ENCODE data around the gene OPCML.

DNA sequence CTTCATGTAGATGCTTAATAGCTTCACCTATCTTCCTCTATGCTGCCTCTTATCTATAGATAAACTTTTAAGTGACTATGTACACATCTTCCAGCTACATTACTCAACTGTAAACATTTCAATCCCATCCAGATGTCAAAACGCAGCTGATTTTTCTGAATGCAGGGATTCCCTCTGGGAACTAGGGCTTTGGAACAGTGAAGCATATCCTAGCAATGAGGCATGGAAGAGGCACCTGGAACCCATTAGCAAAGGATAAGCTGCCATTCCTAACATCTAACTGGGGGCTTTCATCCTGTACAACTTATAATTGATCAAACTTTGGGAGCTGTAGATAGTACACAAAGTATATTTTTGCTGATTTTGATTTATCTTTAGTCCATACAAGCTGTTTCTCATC, 40.8 kb upstream of the OPCML start:
- no peak for TF ChIP-seq EZH2phosphoT487 (IDR thresholded peaks at IDR 0.05; ENCODE audit: borderline replicate concordance, low read length)
- TF ChIP-seq, protein P1, sequence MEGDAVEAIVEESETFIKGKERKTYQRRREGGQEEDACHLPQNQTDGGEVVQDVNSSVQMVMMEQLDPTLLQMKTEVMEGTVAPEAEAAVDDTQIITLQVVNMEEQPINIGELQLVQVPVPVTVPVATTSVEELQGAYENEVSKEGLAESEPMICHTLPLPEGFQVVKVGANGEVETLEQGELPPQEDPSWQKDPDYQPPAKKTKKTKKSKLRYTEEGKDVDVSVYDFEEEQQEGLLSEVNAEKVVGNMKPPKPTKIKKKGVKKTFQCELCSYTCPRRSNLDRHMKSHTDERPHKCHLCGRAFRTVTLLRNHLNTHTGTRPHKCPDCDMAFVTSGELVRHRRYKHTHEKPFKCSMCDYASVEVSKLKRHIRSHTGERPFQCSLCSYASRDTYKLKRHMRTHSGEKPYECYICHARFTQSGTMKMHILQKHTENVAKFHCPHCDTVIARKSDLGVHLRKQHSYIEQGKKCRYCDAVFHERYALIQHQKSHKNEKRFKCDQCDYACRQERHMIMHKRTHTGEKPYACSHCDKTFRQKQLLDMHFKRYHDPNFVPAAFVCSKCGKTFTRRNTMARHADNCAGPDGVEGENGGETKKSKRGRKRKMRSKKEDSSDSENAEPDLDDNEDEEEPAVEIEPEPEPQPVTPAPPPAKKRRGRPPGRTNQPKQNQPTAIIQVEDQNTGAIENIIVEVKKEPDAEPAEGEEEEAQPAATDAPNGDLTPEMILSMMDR (IDR thresholded peaks at IDR 0.05; ENCODE audit: low read depth, low read length, poor library complexity, severe bottlenecking) = no peak

All from DOHH2 (cell line).